Ecto neural progenitor cell (in vitro differentiated cells): ENCODE measurements around the gene NOS1.
"Not testable (repeated sequence)": the region's sequence is repeated elsewhere in the genome, so short reads cannot be mapped to it uniquely, and the experiment has no call there.

Experiments used
- DNase-seq: peaks from one replicate; pipeline ENCODE4 v3.0.0-alpha.2; 2018; ENCODE audit warnings: low spot score

NOS1 gene

GRCh38 chr12:117361347-117361751 lies at the start of gene NOS1:
Gene NOS1 (minus strand): TSS chr12:117361626. CDS start chr12:117331069, 30,557 bp downstream.
- no peak for DNase-seq

- DNase-seq, result no peak
Measured at GRCh38 chr12:117409286-117409685, 47.9 kb upstream of the NOS1 start.

- no peak for DNase-seq
Measured at GRCh38 chr12:117408161-117408791, 46.9 kb upstream of the NOS1 start.

- no peak for DNase-seq
Measured at GRCh38 chr12:117404940-117405339, 43.5 kb upstream of the NOS1 start.

- DNase-seq, result no peak
Measured at GRCh38 chr12:117404203-117404853, 42.9 kb upstream of the NOS1 start.

- no peak for DNase-seq
Measured at GRCh38 chr12:117403586-117404139, 42.2 kb upstream of the NOS1 start.

GRCh38 chr12:117402363-117402762 lies 40.9 kb upstream of the NOS1 start:
- no peak for DNase-seq

- DNase-seq, result no peak
Measured at GRCh38 chr12:117400912-117401311, 39.5 kb upstream of the NOS1 start.

GRCh38 chr12:117398482-117398881 lies 37.1 kb upstream of the NOS1 start:
- DNase-seq, result not testable (repeated sequence)

GRCh38 chr12:117395766-117396165 lies 34.3 kb upstream of the NOS1 start:
- DNase-seq, result no peak

- no peak for DNase-seq
Measured at GRCh38 chr12:117394491-117394890, 33.1 kb upstream of the NOS1 start.

GRCh38 chr12:117393656-117394055 lies 32.2 kb upstream of the NOS1 start:
- no peak for DNase-seq

GRCh38 chr12:117390866-117391265 lies 29.4 kb upstream of the NOS1 start:
- no peak for DNase-seq

- DNase-seq, result no peak
Measured at GRCh38 chr12:117388951-117389446, 27.6 kb upstream of the NOS1 start.

GRCh38 chr12:117387832-117388231 lies 26.4 kb upstream of the NOS1 start:
- DNase-seq, result no peak

GRCh38 chr12:117384735-117385134 lies 23.3 kb upstream of the NOS1 start:
- no peak for DNase-seq

- DNase-seq, result no peak
Measured at GRCh38 chr12:117380083-117380482, 18.7 kb upstream of the NOS1 start.

GRCh38 chr12:117377758-117378157 lies 16.3 kb upstream of the NOS1 start:
- no peak for DNase-seq

GRCh38 chr12:117370588-117370987 lies 9.2 kb upstream of the NOS1 start:
- DNase-seq, result no peak

GRCh38 chr12:117370000-117370399 lies 8.6 kb upstream of the NOS1 start:
- DNase-seq, result not testable (repeated sequence)

- peak; percentile 89 for DNase-seq
Measured at GRCh38 chr12:117367006-117367638, 5.7 kb upstream of the NOS1 start.

- no peak for DNase-seq
Measured at GRCh38 chr12:117365049-117365616, 3.7 kb upstream of the NOS1 start.
